DND-41 (cell line): ENCODE measurements around the gene KLRK1.

Experiments used
- CTCF ChIP-seq: IDR thresholded peaks from 2 replicates; pipeline ENCODE4 v1.5.1; 2012; ENCODE audit warnings: borderline replicate concordance, low read length, moderate library complexity, mild to moderate bottlenecking; ENCODE audit not compliant: poor library complexity, severe bottlenecking; ENCODE audit errors: extremely low read depth
- EZH2 ChIP-seq: IDR thresholded peaks from 3 replicates; pipeline ENCODE4 v1.6.1; 2012; ENCODE audit warnings: borderline replicate concordance, low read depth, mild to moderate bottlenecking, moderate library complexity, low read length, inconsistent platforms; ENCODE audit not compliant: severe bottlenecking

GRCh38 chr12:10363914-10364814 is 25.7 kb downstream of the KLRK1 start:
- TF ChIP-seq CTCF (no peak), EZH2 (no peak)
